Right lobe of liver (tissue), 6 donors: ENCODE data around the gene RIMOC1. TPM values are rescaled to one million over a fixed set of nuclear protein-coding genes. Genes with fewer than 3 reads are reported as not detected.

Source experiments
- ATAC-seq, 4 donors: fragments of 200-7000 bp; cut with Tn5 transposase; one replicate each; pipeline ENCODE4 v1.9.1; 2020; ENCODE audit warnings: mild to moderate bottlenecking in 4 of 4, moderate library complexity in 4 of 4
- DNase-seq, 3 donors: peaks; one replicate each; pipeline ENCODE4 v3.0.0-alpha.2; 2020
- H3K27ac ChIP-seq, 3 donors: fragments of 200-600 bp; one replicate each; pipeline ENCODE4 v1.8.0; 2022
- H3K27me3 ChIP-seq, 2 donors: fragments of 200-600 bp; one replicate each; pipeline ENCODE4 v1.8.0; 2022
- H3K36me3 ChIP-seq, 4 donors: fragments of 200-600 bp; sonication (generic) in 1 of 4; one replicate each; pipeline versions ENCODE4 v1.5.1 to v1.8.0; 2017 to 2022; ENCODE audit warnings: control low read depth in 1 of 4
- H3K4me1 ChIP-seq, 4 donors: fragments of 200-600 bp; sonication (generic) in 1 of 4; one replicate each; pipeline versions ENCODE4 v1.5.1 to v1.8.0; 2017 to 2022; ENCODE audit warnings: control low read depth in 1 of 4
- H3K4me3 ChIP-seq, 3 donors: fragments of 200-600 bp; one replicate each; pipeline ENCODE4 v1.8.0; 2022
- H3K9me3 ChIP-seq, 4 donors: fragments of 200-600 bp; sonication (generic) in 1 of 4; one replicate each; pipeline versions ENCODE4 v1.5.1 to v1.8.0; 2017 to 2022; ENCODE audit warnings: control low read depth in 1 of 4
- POLR2A ChIP-seq: fragments of 450-650 bp; IDR thresholded peaks from one replicate; pipeline ENCODE4 v1.6.1; 2017; ENCODE audit warnings: antibody characterized with exemption, mild to moderate bottlenecking
- WGBS: methylation state at CpG from one replicate; pipeline ENCODE4 v1.1.6; 2018; ENCODE audit warnings: low coverage, low lambda C conversion rate; ENCODE audit not compliant: insufficient coverage; ENCODE audit errors: missing lambda C conversion rate; 5-methylcytosine and 5-hydroxymethylcytosine counted together
- intact Hi-C, 2 donors: fragments of 100-400 bp; cut with DNase I; formaldehyde crosslinking; loops; one replicate each; pipeline versions ENCODE4 v1.11.2 to v1.14.1; 2022
- total RNA-seq, 6 experiments: library from RNA; depleted of rRNA in 2 of 6; stranded (reverse); fragments of >200 nt in 2 of 6; fragmentation: NEBNext Ultra II Directional in 3 of 6; extraction: Animal tissue kit (Norgen Biotek cat#: 25700) in 3 of 6; gene quantifications; one replicate each; pipeline versions ENCODE4 v1.1.0 to v1.2.4, GENCODE V29; 2016 to 2023
- TF ChIP-seq, protein P1 (sequence below), 4 donors: fragments of 200-600 bp in 3 of 4; fragments of 450-650 bp in 1 of 4; IDR thresholded peaks; one replicate each; pipeline versions ENCODE4 v1.5.1 to v1.8.0; 2016 to 2022; ENCODE audit warnings: antibody characterized with exemption in 4 of 4, mild to moderate bottlenecking in 2 of 4
- donor health status: DM: no; HTN: yes; CAD: no.
- donor health status: DM: no; HTN: no; CAD: no.
- donor health status: DM: no; HTN: no; CAD: no.
- donor health status: DM: no; HTN: yes; CAD: no.
- donor health status: DM: no; HTN: yes; CAD: no.

The RIMOC1 gene
- total RNA-seq, 6 experiments from 2014 or later = 7.6 to 15.5 (median 9.0) TPM

GRCh38 chr5:41924526-41924871 is 20.4 kb downstream of the RIMOC1 start:
- TF ChIP-seq, protein P1, sequence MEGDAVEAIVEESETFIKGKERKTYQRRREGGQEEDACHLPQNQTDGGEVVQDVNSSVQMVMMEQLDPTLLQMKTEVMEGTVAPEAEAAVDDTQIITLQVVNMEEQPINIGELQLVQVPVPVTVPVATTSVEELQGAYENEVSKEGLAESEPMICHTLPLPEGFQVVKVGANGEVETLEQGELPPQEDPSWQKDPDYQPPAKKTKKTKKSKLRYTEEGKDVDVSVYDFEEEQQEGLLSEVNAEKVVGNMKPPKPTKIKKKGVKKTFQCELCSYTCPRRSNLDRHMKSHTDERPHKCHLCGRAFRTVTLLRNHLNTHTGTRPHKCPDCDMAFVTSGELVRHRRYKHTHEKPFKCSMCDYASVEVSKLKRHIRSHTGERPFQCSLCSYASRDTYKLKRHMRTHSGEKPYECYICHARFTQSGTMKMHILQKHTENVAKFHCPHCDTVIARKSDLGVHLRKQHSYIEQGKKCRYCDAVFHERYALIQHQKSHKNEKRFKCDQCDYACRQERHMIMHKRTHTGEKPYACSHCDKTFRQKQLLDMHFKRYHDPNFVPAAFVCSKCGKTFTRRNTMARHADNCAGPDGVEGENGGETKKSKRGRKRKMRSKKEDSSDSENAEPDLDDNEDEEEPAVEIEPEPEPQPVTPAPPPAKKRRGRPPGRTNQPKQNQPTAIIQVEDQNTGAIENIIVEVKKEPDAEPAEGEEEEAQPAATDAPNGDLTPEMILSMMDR (IDR thresholded peaks at IDR 0.05) = no peak
- TF ChIP-seq POLR2A = no peak
- WGBS = 68% methylated on average over 4 of the region's 4 CpGs
- Histone ChIP-seq H3K4me3 (peak overlapping the region; percentile 67 to 81 (median 73)), H3K4me1 (peaks cover 0 to 13% (median 0%) of the 10 kb centered on the region in 4 donors), H3K36me3 (peaks cover 0 to 5% (median 0%) of the 10 kb centered on the region in 4 donors), H3K27ac (peak overlapping the region; percentile 90 to 95 (median 93)), H3K27me3 (no peaks in the 10 kb centered on the region), H3K9me3 (no peaks in the 10 kb centered on the region)
- intact Hi-C loops = no loop called here
- DNase-seq (no peak), ATAC-seq (no peak)

- DNase-seq = peak; percentile 92 to 95 (median 95)
- Histone ChIP-seq H3K4me3 (peak within 1 kb of the TSS; percentile 67 to 81 (median 73)), H3K36me3 (no peaks in the 10 kb centered on the region), H3K27me3 (no peaks in the 10 kb centered on the region), H3K27ac (peak within 1 kb of the TSS; percentile 90 to 95 (median 93)), H3K9me3 (no peaks in the 10 kb centered on the region), H3K4me1 (peaks cover 0 to 13% (median 0%) of the 10 kb centered on the region in 4 donors)
- intact Hi-C loops = no loop called here
- TF ChIP-seq POLR2A = peak; percentile 82
- TF ChIP-seq, protein P1 (IDR thresholded peaks at IDR 0.05) = peak; percentile 10 to 72 (median 62)
- under 1% methylated on average over 37 of the region's 60 CpGs for WGBS
- peak; percentile 99 to 100 (median 99) for ATAC-seq
Observed at GRCh38 chr5:41924872-41925554, 20.9 kb downstream of the RIMOC1 start, which contains the start of gene FBXO4. Gene FBXO4, plus strand, starts transcription at chr5:41925281. Its CDS starts 29 bp downstream, at chr5:41925310.

- Histone ChIP-seq H3K27me3 (no peaks in the 10 kb centered on the region), H3K4me1 (peaks cover 0 to 13% (median 0%) of the 10 kb centered on the region in 4 donors), H3K9me3 (no peaks in the 10 kb centered on the region), H3K4me3 (peak overlapping the region; percentile 67 to 81 (median 73)), H3K27ac (peak overlapping the region; percentile 90 to 95 (median 93)), H3K36me3 (no peaks in the 10 kb centered on the region)
- ATAC-seq (peak in 3 of 4 donors; percentile 40 to 54 (median 48)), DNase-seq (peak in 2 of 3 donors; percentile 37 to 55)
- TF ChIP-seq, protein P1 (IDR thresholded peaks at IDR 0.05) = no peak
- TF ChIP-seq POLR2A = no peak
- WGBS = 0% methylated on average over 5 of the region's 18 CpGs
- intact Hi-C loops = no loop called here
Observed at GRCh38 chr5:41925555-41925951, 21.4 kb downstream of the RIMOC1 start.

DNA sequence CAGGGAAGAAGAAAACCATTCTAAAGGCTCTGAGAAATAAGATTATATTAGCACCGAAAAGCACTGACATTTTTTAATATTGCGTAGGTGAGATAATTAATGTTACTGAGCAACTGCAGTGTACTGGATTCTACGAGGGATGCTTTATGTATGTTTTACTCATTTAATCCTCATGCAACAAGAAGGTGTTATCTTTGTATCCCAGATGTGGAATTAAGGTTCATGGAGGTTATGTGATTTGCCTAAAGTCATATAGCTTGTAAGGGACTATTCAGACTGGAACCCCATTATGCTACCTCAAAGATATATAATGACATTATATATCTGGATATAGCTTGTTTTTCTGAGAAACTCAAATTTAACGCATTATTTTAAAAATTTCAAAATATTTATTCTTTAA is 23.5 kb downstream of the RIMOC1 start:
- Histone ChIP-seq H3K4me1 (peaks cover 0 to 13% (median 0%) of the 10 kb centered on the region in 4 donors), H3K27me3 (no peaks in the 10 kb centered on the region), H3K9me3 (no peaks in the 10 kb centered on the region), H3K36me3 (no peaks in the 10 kb centered on the region), H3K4me3 (no peak overlapping the region), H3K27ac (no peak overlapping the region)
- ATAC-seq = no peak
- no peak for DNase-seq
- intact Hi-C loops = no loop called here
- TF ChIP-seq POLR2A = no peak
- TF ChIP-seq, protein P1 (IDR thresholded peaks at IDR 0.05) = no peak
- WGBS = 92% methylated on average over 4 of the region's 4 CpGs
